ENCODE results near the gene GNA14.
"Not testable (repeated sequence)": the region's sequence is repeated elsewhere in the genome, so short reads cannot be mapped to it uniquely, and the experiment has no call there.

GNA14 gene

DNA sequence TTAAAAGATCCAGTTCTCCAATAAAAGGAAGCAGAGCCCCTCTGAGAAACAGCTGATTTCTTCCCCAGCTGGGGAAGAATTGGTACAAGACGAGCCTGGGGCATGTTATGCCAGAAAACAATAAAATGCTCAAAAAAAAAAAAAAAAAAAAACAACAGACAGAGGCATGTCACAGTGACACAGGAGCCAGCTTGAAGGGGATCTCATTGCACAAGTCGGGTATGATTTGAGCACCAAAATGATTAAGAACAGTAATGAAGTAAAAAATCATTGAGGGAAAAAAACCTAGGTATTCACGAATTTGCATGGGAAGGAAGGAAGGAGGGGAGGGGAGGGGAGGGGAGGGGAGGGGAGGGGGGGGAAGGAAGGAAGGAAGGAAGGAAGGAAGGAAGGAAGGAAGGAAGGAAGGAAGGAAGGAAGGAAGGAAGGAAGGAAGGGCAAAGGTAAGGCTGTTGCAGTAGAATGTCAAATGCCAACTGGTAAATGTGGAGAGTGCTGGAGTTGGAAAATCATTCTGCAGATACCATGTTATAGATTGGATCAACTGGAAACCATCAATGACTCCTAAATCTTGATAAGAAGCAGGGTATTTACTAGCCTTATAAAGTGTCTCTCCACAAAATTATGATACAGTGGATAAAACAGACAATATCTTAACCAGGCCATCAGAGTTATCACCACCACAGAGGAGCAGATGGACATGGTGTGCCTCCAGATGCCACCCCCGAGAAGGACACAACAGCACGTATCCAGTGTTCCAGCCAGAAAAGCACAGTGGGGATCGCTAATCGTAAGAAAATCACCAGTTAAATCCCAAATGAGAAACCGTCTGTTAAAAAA lies 7.2 kb downstream of the GNA14 start:
- no peak for DNase-seq

DNA sequence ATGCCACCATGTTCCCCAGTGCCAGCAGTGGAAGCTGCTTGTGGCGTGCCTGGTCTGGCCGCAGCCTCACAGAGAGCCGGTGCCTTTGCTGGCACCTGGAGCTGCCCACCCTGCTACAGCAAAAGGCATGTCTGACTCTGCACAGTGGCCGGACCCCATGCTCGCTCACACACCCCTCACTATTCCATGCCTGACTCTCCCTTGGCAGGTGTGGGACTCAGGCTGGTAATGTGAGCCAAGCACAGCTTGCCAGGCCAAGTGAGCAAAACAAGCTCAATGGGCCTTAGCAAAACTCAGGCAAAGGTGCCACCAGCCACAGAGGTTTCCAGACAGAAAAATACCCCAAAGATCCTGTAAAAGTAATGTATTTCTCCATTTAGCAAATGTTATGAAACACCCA lies 15.5 kb downstream of the GNA14 start:
- DNase-seq = no peak

DNA sequence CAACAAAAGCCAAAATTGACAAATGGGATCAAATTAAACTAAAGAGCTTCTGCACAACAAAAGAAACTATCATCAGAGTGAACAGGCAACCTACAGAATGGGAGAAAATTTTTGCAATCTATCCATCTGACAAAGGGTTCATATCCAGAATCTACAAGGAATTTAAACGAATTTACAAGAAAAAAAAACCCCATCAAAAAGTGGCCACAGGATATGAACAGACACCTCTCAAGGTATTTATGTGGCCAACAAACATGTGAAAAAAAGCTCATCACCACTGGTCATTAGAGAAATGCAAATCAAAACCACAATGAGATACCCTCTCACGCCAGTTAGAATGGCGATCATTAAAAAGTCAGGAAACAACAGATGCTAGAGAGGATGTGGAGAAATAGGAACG lies 19.3 kb downstream of the GNA14 start:
- DNase-seq = not testable (repeated sequence)

DNA sequence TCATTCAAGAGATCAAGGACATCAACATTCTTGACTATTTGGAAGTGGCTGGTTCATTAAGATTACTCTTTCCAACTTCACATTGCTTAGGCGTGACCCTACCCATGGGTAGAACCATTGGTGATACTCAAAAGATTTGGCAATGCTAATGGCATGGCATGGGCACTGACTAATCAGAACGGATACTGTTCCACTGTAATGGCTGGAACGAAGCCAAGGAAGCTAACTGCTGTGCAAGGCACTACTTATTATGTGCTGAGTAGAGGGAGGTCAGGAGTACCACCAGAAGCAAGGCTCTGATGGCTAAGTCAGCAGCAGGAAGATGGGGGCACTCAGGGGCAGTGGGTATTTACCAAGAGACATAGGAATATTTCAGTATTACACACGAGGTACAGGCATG lies 31.9 kb downstream of the GNA14 start:
- DNase-seq = no peak

DNA sequence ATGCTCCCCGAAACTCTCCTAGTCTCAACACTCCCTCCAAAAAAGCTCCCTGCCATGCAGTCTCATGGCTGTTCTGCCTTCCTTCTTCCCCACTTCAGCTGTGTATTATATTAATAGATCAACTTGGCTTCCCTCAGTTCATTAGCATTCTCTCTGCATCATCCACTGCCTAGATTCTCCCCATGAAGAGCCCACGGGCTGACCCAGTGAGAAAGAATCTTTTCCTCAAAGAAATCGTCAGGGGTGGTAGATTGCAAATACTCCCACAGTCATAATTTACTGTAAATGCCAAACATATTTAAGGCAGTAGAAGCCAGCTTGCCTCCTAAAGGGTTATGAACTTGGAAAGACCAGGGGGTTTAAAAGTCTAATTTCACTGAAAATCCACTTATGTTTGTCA lies 33.5 kb downstream of the GNA14 start:
- DNase-seq = no peak

DNA sequence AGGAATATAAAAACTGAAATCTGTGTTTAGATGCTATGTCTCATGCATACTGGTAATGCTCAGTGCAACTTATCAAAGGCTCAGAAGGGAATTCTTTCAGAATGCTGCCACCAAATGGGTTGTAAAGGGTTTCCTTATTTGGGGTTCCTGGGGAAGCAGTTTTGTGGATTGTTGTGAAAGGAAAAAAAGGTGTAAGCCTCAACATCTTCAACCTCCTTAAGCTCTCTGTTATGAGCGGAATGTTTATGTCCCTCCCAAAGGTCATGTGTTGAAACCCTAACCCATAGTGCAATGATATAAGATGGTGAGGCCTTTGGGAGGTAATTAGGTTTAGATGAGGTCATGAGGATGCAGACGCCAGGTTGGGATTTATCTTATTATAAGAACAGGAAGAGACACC lies 41.6 kb downstream of the GNA14 start:
- DNase-seq = no peak

DNA sequence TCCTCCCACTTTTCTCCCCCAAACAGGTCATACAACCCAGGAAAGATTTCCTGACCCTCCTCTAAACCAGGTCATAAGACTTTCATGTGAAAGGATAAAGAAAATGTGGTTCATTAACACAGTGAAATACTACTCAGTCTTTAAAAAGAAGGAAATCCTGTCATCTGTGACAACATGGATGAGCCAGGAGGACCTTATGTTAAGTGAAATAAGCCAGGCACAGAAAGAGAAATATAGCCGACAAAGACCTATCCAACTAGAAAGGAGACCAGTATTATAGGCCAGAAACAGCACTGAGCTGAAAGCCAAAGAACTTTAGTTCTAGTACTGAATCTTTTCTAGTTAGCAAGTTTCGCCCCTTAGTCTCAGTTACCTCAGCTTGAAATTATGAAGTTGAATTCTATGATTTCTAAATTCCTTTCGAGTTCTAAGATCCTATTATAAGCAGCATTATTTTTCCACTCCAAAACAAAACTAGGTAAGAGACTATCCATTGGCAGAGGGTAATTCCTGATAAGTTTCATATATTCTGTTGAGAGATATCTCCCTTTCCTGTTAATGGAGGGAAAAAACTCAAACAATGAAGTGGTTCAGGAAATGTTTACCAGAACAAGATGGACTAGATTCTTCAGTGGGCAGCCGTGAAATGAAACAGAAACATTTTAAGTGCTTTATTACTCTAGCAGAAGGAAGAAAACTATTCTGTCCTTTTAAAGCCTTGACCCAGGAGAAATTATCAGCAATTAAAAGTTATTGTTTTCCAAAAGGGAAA lies 42.5 kb downstream of the GNA14 start:
- DNase-seq = no peak

DNA sequence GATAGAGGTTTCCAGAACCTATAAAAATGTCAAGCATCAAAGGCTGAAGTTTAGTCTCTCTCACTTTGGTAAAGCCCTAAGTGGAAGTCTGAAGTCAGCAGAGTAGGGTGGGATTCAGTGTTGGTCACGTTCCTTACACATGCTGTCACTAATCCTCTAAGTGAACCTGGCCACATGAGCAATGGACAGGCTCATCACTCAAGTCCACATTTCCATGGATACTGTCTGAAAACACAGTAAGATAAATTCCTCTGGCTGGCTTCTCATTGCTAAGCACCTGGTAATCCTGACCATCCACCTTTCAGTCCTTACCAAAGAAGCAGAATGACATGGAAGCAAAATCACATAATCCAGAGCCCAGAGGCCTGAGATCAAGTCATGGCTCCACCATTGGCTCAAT lies 43.8 kb downstream of the GNA14 start:
- no peak for DNase-seq

DNA sequence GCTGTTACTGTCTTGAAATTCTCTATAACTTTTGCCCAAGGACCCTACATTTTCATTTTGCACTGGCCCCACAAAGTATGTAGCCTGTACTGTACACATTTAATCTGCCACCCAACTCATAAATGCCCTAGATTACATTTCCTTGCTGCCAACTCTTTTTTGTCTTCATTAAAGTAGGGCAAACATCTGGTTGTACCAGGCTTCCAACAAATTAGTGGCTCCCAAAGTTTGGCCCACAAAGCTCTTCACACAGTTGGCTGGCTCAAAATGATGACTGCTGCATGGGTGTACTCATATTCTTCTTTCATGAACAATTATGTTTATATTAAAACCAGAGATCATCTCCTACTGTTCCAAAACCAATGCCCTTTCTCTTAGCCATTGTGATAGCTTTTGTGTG lies 45.3 kb downstream of the GNA14 start:
- DNase-seq = no peak

DNA sequence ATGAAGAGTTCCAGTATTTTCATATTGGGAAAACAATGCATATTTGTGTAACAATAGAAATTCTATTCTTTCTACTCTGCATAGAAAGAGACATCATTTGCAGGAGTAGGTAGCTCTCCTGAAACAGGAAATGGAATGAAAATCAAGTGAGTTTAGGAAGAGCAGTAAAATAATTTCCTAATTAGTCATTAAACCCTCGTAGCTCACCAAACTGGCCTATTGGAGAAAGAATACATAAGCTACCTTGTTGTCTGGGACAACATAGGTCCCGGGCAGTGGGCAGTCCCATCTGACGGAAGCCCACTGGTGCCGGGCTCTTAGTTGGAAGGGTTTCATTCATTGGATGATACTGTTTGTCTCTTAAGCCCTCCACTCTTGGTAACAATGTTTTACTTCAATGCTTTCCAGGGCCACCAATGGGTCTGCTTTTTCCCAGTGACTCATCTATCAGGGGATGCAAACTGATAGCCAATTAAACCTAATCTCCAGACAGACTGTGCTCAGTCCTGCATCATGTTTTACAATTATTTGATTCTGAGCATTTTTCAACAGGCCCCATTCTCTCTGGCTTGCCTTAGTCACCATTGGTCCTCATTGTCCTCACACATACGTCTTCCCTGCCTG lies 46.5 kb downstream of the GNA14 start:
- no peak for DNase-seq

DNA sequence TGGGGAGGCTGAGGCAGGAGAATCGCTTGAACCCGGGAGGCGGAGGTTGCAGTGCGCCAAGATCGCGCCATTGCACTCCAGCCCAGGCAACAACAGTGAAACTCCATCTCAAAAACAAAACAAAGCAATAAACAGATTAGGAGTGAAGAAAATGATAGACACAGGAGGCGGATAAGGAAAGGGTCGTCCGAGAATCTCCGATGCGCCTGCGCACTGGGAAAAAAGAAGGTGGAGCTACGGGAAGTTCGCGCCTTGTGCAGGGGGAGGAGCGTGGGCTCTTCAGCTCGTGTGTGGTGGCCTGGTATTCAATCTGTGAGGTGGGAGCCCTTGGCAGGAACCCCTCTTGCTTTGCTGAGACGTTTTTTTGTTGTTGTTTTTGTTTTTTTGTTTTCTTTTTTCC lies 47.3 kb downstream of the GNA14 start:
- no peak for DNase-seq

DNA sequence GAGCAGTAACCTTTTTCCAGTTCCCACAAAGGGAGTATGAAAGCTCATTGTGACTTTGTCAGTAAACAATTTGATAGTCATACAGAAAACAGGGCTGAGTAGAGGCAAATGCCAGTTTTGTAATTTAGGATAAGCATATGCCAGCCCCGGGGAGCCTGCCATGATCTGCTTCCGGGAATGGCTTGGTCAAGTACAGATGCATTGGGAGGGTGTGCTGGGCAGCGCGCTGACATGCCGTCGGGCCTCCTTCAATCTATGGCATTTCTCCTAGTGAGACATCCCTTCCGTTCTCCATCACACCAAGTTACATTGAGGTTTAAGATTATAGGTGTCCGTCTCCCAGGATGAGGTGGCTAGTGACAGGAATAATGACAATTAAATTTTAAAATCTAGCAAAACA lies 48.6 kb downstream of the GNA14 start:
- no peak for DNase-seq

DNA sequence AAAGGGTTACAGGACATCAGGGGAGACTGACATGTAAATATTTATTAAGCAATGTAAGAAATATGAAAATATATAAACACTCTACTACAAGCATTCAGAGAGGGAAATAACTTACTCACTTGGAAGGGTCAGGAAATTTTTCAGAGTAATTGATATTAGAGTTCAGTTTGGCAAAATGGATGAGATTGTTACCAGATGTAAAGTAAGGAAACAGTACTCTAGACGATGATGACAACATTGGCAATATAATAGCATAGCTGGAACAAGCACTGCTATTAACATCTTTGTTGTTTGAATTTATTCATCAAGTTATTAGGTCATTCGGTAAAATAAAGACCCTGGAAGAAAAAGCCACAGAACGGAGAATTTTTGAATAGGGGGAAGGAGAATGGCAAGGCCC lies 49.1 kb downstream of the GNA14 start:
- DNase-seq = no peak

DNA sequence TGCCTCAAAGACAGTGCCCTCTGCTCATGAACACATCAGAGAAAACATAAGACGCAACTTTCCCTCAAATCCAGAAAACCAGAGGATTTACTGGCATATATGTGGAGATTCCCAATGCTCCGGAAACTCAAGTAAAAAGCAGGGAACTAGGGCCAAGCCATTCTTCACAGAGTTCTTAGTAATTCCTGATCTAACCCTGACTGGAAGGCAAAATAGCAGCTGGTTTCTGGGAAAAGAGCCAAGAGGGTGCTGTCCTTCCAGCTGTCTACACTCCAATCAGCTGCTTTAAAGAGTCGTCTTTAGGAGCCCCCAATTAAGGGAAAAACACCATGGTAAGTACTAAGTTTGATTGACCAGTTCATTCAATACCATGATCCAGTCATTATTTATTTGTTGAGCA lies 49.6 kb downstream of the GNA14 start:
- DNase-seq = no peak

DNA sequence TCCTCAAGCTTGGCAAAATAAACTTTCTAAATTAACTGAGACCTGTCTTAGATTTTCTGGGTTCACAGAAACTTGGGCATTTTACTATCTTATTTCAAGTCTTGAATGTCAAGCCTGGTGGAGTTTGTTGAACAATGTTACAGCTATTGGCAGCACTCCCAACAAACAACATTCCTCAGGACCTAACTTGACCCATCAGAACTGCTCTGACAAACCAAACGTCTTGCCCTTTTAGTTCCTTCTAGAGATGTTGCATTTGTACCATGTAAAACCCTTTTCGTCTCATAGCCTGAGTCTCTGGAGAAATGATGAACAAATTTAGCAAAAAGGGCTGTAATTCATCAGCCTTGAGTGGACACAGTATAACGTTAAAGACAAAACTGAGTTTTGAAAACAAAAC lies 51.1 kb downstream of the GNA14 start:
- DNase-seq = no peak

DNA sequence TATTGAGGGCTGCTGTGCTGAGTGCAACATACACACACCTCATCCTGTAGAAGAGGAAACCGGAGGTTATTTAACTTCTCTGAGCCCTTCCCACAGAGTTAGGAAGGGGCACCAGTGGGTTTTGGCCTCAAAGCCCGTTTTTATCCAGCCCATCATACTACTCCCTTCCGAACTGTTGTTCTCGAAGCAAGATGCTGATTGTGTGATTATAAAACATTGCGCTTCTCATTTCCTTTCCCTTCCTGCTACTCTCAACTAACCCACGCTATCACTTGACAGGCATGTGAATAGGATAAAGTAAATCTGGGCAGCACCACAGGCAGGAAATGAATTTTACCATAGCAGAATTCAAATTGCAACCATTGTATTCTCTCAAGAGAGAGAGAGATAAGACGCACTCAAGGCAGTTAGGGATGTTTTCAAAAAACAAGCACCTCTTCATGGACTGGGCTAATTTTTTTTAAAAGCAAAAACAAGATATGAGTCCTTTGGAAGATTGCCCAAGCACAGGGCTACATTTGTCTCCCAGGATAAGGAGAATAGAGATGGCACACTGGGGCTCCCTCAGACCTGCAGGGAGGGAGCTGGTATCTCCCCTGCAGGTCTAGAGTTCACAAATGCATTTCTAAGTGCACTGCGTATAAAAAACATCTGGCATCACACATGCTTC lies 52.6 kb downstream of the GNA14 start:
- no peak for DNase-seq

DNA sequence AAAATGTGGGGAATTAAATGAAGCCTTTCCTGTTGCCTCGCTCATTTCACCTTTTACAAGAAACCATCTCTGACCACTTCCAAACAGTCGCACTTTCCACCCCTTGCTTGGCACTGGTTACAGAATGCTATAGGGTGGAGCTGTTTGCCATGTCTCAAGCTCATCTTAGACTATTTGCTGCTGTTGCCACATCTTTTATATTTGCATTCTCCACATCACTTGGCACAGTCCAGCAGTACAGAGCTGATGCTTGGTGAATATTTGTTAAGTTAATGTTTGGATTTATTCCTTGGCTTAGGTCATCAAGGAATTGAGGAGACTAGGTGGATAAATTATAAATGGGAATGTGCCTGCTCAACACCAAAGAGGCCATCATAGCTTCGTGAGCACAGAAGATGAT lies 53.2 kb downstream of the GNA14 start:
- no peak for DNase-seq

DNA sequence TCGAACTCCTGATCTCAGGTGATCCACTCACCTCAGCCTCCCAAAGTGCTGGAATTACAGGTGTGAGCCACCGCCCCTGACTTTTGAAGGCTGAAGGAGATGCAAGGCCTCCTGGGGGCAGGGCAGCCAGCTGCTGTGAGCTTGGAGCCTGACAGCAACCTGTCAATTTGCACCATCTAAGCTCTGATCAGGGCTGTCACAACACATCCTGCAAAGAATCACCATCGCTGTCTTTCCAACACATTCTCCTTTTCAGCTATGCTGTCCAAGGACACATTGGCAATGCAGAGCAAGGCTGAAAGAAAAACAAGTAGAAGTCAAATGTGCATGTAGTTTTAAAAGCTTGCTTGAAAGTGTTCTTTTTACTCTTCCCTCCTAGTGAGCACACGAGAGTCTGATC lies 54.6 kb downstream of the GNA14 start:
- no peak for DNase-seq

DNA sequence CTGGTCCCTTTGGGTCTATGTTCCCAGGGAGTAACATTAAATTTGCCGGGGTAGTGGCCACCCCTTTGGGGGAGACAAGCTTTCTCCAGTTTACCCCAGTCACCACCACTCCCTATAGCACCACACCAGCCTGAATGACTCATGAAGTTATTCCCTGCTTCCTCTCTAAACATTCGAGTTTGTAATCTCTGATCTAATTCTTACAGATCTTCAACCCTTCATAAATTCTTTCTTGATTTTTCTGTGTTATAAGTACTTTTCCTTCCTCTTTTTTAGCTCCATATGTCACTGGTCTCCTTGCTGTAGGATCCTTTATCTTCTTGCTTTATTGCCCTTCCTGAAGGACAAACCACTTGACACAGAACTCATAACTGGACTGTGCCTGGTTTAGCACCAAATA lies 55.6 kb downstream of the GNA14 start:
- no peak for DNase-seq

DNA sequence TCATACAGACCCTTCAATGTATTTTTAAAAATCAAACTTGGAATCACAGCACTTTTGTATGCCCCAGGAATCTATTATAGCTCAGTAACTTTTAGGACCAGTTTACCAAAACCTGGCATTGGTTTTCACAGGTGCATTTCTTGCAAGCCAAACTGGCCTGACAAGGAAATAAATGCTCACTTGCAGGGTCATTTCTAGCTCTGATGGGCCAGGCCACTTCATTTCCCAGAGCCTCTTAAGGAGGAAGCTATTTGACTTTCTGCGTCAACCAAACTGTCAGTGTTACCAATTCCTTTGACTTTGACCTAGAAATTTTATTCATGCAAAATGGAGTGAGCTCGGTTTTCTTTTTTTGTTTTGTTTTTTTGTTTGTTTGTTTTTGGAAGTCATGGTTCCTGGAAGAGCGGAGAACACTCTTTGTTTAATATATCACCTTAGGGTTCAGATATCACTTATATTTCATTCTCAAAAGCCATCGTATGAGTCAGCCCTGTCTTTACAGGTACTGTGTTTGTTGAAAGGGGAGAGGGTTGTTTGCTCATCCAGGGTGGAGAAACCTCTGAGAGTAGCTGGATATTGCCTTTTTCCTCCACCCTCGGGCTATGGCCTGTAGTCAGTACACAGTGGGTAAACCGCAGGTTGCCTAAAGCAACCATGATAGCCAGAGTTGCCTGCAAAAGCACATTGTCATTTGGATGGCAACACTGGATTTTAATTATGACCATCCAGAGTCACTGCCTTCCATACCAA lies 58.9 kb downstream of the GNA14 start:
- DNase-seq = no peak

DNA sequence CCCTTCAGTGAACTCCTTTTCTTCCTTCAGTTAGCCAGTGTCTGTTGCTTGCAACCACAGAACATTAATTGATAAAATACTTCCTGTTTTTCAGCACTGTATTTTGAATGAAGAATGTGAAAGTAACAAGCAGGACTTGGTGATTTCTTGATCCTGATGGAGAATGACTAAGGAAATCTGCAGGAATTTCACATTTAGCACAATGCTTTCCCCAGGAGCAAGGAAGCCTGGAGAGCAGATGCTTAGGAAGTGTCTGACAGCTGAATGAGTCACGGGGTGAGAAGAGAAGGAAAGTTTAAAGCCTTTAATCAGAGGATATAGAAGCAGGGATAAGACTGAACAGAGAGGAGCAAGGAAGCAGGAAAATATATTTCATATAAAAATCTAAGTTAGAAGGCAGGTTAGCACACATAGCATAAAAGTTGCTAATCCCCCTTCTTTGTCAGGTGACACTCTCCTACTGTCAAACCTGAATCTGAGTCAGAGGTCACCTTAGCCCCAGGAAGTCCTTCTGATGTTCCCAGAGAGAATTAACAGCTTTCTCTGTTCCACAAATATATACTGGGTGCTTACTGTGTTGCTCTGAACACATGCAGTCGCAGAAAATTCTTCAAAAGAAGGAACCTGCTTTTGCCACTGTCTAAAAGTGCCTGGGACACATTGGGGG lies 59.7 kb downstream of the GNA14 start:
- DNase-seq = no peak

DNA sequence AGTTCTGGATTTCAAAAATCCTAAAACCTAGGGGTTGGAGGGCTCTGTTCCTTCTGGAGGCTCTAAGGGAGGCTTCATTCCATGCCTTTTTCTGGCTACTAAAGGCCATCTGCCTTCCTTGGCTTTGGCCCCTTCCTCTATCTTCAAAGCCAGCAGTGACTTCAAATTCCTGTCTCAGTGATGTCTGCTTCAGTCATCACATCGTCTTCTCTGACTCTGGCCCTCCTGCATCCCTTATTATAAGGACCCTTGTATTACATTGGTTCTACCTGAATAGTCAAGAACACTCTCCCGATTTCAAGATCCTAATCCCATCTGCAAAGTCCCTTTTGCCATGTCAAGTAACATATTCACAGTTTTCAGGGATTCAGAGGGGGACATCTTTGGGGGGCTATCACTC lies 60.3 kb downstream of the GNA14 start:
- no peak for DNase-seq

Measured in NCI-H526 (cell line).